Stimulated activated CD4-positive, alpha-beta T cell treated with anti-CD3 and anti-CD28 coated beads, Interleukin-4, amount 100 ng/mL, for 24 hours (primary cell): ENCODE data around the gene NSMCE1.

Source experiments
- DNase-seq: peaks from one replicate; pipeline ENCODE4 v3.0.0-alpha.2; 2020

The NSMCE1 gene

GRCh38 chr16:27228621-27229501, 39.7 kb downstream of the NSMCE1 start:
- DNase-seq: no peak

DNA sequence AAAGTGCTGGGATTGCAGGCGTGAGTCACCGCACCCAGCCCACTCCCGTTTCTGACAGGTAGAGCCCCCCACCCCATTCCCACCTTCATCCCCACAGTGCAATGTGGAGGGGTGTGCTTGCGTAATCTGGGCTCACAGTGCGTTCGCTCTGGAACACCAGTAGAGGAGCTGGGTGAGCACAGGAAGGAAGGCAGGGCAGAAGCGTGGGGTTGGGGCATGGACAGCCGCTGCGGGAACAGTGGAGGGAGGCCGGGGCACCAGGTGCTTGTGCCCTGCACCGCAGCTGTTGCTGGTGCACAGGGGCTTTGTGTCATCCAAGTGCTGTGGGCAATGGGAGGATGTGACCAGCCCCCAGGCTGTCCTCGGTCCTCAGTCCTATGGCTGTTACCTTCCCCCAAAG, 40.5 kb downstream of the NSMCE1 start:
- no peak for DNase-seq

DNA sequence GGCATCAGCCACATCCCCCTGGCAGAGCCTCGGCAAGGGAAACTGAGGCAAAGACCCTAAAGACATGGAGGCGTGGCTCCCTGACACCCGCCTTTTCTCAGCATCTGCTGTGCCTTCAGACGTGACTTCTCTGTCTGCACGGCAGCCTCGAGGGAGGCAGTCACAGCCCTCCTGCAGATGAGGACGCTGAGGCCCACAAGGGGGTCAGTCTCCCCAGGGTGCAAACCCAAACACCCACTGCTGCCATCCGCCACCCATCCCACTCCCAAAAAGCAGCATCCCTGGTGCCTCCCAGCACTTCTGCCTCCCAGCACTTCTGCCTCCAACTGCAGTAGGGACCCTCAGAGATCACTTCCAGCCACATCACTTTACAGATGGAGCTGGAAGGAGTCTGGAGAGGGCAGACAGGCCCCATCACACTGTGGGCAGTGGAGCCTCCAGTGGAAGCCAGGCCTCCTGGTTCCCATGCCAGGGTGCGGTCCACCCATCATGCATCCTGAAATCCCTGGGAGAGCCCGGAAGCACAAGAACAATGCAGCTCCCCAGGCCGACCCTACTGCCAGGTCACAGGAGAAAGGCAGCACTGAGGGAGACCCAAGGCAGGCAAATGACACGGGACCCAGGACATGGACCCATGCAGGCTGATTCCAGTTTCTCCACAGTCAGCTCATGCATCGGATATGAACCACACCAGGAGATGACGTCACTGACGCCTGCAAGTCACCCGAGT, 41.4 kb downstream of the NSMCE1 start:
- DNase-seq: no peak

DNA sequence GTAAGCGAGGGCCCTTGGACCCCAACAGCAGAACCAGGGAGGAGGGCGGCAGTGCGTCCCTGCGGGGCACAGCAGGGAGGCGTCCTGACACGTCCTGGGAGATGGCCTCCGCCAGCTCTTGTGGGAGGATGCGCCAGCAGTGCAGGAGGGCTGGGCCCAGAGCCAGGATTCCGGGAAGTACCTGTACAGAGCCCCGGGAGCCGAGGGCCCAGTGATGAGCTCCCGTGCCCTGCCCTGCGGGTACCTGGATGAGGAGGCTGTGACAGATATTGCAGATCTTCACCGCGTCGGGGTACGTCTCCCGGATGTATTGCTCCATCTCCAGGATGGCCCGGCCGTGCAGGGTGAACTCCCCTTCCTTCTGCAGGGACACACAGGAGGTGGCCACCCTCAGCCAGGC, 42.1 kb downstream of the NSMCE1 start:
- no peak for DNase-seq

GRCh38 chr16:27225536-27226360, 42.8 kb downstream of the NSMCE1 start:
- no peak for DNase-seq

GRCh38 chr16:27224741-27225300, 43.8 kb downstream of the NSMCE1 start:
- DNase-seq: no peak

- no peak for DNase-seq
These were observed 44.3 kb downstream of the NSMCE1 start for GRCh38 chr16:27224271-27224737.

DNA sequence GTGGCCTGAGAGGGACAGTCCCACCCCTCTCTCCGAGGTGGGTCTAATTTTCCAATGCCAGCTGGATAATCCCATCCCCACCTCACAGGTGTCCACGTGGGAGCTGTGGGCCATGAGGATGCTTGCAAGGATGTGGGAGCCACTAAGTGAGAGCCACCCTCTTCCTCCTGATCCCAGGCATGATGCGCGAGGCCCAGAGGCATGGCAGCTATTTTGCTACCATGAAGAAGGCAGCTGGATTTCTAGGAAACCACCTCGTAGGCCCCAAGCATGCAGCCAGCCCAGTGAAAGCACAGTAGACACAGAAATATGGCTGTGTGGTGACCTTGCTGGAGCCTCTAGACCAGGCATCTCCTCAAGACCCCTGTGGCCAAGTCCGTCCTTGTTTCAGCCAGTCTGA, 44.9 kb downstream of the NSMCE1 start:
- no peak for DNase-seq

DNA sequence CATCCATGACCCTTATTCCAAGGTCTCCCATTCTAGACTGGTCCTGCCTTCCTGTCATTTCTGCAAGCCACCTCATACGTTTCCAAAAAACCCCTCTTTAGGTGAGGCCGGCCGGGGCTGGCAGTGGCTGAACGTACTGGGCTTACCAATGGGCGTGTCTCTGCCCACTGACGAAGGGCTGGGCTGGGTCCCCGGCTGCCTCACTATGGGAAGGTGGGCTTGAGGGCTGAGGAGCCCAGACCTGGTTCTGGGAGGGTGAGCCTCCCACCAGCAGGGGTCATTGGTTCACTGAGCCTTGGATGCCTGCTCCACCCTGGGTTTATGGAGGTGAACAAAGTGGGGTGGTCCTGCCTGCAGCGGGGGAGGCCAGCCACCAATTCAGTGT, 45.4 kb downstream of the NSMCE1 start:
- no peak for DNase-seq

GRCh38 chr16:27222249-27223225, 46.0 kb downstream of the NSMCE1 start:
- no peak for DNase-seq

DNA sequence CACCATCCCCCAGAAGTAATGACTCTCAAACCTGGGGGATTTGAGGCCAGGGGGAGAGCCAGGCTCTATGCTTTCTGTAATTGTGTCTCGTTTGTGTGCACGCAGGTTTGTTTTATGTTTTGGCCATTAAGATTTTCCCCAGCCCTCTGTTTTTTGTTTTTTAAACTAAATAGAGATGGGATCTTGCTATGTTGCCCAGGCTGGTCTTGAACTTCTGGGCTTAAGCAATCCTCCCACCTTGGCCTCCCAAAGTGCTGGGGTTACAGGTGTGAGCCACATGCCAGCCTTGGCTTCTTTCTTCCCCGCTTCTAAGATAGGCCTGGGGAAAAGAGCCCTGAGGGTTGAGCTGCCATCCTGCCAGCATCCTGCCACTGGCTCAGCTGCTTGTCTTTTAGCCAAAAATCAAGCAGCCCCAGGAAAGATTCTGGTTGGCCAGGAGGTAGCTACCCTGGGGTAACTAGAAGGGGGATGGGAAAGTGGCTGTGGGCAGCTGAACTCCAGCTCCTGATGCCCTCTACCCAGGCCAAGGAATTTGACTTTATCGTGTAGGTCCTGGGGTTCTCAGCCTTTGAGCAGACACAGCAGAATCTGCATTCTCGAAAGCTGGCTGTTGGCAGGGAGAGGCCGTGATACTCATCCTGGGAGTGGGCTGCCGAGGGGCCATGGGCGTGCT, 46.9 kb downstream of the NSMCE1 start:
- DNase-seq: no peak

DNA sequence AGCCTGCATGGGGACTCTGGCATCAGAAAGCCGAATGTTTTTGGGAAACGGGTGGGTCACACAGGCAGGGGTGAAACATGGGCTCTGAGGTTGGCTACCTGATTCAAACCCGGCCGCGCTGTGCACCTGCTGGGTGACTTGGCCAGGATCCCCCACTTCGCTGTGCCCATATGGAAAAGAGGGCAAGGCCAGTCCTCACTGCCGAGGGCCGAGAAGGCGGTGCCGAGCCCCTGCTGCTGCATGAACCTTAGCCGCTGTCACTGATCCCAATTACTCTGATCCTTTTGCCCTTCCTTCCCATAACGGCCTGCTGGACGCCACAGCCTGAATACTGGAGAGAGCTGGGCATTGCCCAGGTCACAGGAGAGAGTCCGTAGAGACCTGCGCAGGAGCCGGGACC, 47.6 kb downstream of the NSMCE1 start:
- DNase-seq: no peak

DNA sequence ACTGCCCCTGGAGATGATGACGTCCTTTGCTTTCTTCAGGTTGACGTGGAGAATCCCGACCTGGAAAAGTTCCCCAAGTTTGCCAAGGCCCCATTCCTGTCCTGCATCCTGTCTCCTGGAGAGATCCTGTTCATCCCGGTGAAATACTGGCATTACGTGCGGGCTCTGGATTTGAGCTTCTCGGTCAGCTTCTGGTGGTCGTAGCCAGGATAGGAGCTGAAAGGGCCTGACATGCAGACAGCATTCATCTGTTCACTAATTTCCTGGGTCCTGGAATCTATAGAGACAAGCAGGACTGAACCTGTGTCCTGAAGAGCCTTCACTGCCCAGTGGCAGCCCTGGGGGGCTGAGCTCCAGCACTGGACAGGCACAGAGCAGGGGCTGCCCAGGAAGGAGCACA, 48.0 kb downstream of the NSMCE1 start:
- DNase-seq: no peak

DNA sequence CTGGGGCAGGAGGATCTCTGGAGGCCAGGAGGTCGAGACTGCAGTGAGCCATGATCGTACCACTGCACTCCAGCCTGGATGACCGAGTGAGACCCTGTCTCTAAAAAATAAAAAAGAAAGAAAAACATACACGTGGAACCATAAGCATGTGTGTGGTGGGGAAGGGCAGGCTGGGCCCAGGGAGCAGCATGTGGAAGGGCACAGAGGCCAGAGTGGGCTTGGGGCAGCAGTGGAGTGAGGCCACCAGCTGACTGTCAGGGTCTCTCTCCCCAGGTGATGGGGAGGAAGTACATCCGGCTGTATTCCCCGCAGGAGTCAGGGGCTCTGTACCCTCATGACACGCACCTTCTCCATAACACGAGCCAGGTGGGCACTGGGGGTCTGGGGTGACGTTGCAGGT, 48.5 kb downstream of the NSMCE1 start:
- no peak for DNase-seq

DNA sequence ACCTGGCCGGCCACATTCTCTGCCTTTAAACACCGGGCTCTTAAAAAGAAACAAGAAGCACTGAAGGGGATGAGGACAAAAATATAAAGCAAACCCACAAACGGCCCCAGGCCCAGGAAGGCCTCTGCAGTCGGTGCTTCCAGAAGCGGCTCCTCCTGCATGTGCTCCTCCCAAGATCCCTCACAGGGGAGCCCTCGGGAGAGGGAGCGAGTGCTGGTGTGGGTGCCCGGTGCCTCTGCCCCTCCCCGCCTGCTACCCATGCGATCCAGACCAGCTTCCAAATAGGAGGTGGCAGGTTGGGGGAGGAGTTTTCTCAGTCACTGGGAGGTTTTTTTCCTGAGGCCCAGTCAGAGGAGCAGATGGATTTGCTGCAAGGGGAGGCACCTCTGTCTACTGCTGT, 49.4 kb downstream of the NSMCE1 start:
- no peak for DNase-seq

DNA sequence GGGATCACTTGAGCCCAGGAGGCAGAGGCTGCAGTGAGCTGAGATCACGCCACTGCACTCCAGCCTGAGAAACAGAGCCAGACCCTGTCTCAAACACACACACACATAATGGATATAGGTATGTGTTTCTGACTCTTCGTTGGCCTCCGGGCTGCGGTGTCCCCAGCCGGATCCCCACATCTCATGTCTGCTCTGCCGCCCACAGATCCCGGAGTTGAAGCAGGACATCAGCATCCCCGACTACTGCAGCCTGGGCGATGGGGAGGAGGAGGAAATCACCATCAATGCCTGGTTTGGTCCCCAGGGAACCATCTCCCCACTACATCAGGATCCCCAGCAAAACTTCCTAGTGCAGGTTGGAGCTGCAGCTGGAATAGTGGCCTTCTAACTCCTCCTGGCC, 49.8 kb downstream of the NSMCE1 start:
- no peak for DNase-seq

- no peak for DNase-seq
These were observed 51.3 kb downstream of the NSMCE1 start for GRCh38 chr16:27217256-27217655.

- no peak for DNase-seq
These were observed 52.2 kb downstream of the NSMCE1 start for GRCh38 chr16:27216297-27216885.

- no peak for DNase-seq
These were observed 52.9 kb downstream of the NSMCE1 start for GRCh38 chr16:27215660-27216059.

GRCh38 chr16:27214084-27214961, 54.2 kb downstream of the NSMCE1 start:
- DNase-seq: no peak
